HG03432 (cell line): ENCODE data around the gene RBM25.
"Not testable (repeated sequence)": the region's sequence is repeated elsewhere in the genome, so short reads cannot be mapped to it uniquely, and the experiment has no call there.

Experiments used
- ATAC-seq: cut with Tn5 transposase; IDR thresholded peaks from one replicate; pipeline ENCODE4 v1.9.1; 2021; ENCODE audit warnings: mild to moderate bottlenecking, moderate library complexity; ENCODE audit not compliant: unreplicated experiment

Gene RBM25

DNA sequence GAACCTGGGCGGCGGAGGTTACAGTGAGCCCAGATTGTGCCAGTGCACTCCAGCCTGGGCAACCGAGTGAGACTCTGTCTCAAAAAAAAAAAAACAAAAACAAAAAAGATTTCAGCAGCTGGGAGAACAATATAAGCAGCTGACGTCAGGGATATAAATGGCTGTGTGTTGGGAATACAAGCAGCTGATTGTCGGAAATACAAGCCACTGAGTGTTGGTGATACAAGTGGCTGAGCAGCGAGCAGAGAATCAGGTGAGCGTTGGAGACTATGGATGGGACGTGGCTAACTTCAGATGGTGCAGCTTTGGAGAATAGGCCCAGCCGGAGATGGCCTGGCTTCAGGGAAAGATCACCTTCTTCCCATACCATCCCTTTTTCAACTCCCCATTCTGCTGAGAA is 109.9 kb downstream of the RBM25 start:
- no peak for ATAC-seq

GRCh38 chr14:73168691-73169090 is 110.4 kb downstream of the RBM25 start:
- ATAC-seq = no peak

- ATAC-seq = not testable (repeated sequence)
Measured at GRCh38 chr14:73169855-73170254, 111.5 kb downstream of the RBM25 start.

- ATAC-seq = no peak
Measured at GRCh38 chr14:73170686-73171085, 112.4 kb downstream of the RBM25 start.

- no peak for ATAC-seq
Measured at GRCh38 chr14:73172500-73172899, 114.2 kb downstream of the RBM25 start.

DNA sequence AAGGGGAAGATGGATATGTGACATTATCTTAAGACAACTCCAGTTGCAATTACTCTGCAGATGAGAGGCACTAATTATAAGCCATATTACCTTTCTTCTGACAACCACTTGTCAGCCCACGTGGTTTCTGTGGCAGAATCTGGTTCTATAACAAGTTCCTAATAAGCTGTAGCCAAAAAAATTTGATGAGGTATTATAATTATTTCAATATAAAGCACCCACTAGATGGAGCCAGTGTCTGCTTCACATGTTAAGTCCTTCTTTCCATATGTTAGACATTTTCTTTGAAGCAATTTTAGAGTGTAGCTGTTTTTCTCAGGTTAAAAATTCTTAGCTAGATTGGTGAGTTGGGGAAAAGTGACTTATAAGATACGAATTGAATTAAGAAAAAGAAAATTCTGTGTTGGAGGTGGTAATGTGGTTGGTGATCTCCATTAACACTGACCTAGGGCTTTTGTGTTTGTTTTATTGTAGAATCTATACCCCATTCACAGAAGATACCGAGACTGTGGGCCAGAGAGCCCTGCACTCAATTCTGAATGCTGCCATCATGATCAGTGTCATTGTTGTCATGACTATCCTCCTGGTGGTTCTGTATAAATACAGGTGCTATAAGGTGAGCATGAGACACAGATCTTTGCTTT is 114.9 kb downstream of the RBM25 start:
- ATAC-seq = no peak
